Left lung (tissue), 10 donors: ENCODE results near the gene ITGB4. TPM values are rescaled to one million over a fixed set of nuclear protein-coding genes. Genes with fewer than 3 reads are reported as not detected.

Experiments used
- ATAC-seq: fragments of 200-7000 bp; cut with Tn5 transposase; one replicate; pipeline ENCODE4 v1.9.1; 2020; ENCODE audit warnings: moderate library complexity
- DNase-seq, 4 donors: peaks; one replicate each; pipeline ENCODE4 v3.0.0-alpha.2; 2013 to 2020
- H3K27ac ChIP-seq, 2 donors: fragments of 200-600 bp; sonication (generic) in 1 of 2; one replicate each; pipeline versions ENCODE4 v1.5.0 to v1.8.0; 2020 to 2021
- H3K27me3 ChIP-seq, 2 donors: fragments of 200-600 bp; sonication (generic) in 1 of 2; one replicate each; pipeline versions ENCODE4 v1.5.0 to v1.8.0; 2020 to 2021
- H3K36me3 ChIP-seq, 2 donors: fragments of 200-600 bp; sonication (generic) in 1 of 2; one replicate each; pipeline versions ENCODE4 v1.5.0 to v1.8.0; 2020 to 2021
- H3K4me1 ChIP-seq, 2 donors: fragments of 200-600 bp; one replicate each; pipeline ENCODE4 v1.8.0; 2021
- H3K4me3 ChIP-seq, 2 donors: fragments of 200-600 bp; sonication (generic) in 1 of 2; one replicate each; pipeline versions ENCODE4 v1.5.0 to v1.8.0; 2020 to 2021; ENCODE audit warnings: mild to moderate bottlenecking in 1 of 2
- H3K9me3 ChIP-seq, 2 donors: fragments of 200-600 bp; sonication (generic) in 1 of 2; one replicate each; pipeline versions ENCODE4 v1.5.0 to v1.8.0; 2020 to 2021
- intact Hi-C, 2 donors: fragments of 100-400 bp; cut with DNase I; formaldehyde crosslinking; loops; one replicate each; pipeline versions ENCODE4 v1.11.2 to v1.14.2; 2022
- polyA plus RNA-seq, 6 donors: library from polyadenylated mRNA; unstranded; fragments of 120-200 nt; gene quantifications; one replicate each; pipeline ENCODE4 v1.2.1, GENCODE V29; 2013; ENCODE audit not compliant: insufficient read length in 6 of 6
- total RNA-seq, 2 donors: library from RNA; stranded (reverse); fragmentation: NEBNext Ultra II Directional; extraction: Animal tissue kit (Norgen Biotek cat#: 25700); gene quantifications; one replicate each; pipeline ENCODE4 v1.2.1, GENCODE V29; 2021
- TF ChIP-seq, protein P1 (sequence below), 2 donors: fragments of 200-600 bp; sonication (generic) in 1 of 2; IDR thresholded peaks; one replicate each; pipeline versions ENCODE4 v1.5.0 to v1.8.0; 2021; ENCODE audit warnings: antibody characterized with exemption in 2 of 2
- donor health status: DM: no; HTN: yes; CAD: no.
- donor health status: DM: no; HTN: no; CAD: no.

The ITGB4 gene
- total and polyA plus RNA-seq, 8 donors, result 4.6 to 54.8 (median 9.5) TPM

DNA sequence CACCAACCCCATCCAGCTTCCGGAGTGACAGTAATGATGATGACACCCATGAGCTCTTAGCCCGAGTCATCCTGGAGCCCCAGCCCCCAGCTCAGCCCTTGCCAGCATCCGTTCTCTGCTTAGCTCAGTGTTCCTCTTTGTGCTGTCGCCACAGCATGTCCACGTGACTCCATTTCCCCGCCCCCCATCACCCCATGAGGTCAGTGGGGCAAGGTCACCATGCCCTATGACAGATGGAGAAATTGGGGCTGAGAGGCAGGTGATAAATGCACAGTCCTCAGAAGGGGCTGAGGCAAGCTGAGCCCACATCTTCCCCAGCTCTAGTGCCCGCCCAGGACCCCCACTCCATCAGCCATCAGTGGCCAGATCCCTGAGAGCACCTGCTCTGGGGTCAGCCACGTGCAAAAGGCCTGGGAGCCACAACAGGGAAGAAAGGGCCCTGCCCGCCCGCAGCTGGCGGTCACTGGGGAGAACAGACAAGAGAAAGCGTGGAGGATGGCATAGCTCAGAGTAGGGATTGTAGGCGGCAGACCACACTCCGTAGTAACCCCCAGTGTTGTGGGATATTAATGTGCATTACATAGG, 17.1 kb downstream of the ITGB4 start:
- H3K9me3 ChIP-seq, result no peaks in the 10 kb centered on the region
- peaks cover 0 to 11% of the 10 kb centered on the region in 2 donors for H3K36me3 ChIP-seq
- ATAC-seq, result peak; percentile 65
- no peak overlapping the region for H3K4me3 ChIP-seq
- peaks cover 0 to 19% of the 10 kb centered on the region in 2 donors for H3K4me1 ChIP-seq
- TF ChIP-seq, protein P1, sequence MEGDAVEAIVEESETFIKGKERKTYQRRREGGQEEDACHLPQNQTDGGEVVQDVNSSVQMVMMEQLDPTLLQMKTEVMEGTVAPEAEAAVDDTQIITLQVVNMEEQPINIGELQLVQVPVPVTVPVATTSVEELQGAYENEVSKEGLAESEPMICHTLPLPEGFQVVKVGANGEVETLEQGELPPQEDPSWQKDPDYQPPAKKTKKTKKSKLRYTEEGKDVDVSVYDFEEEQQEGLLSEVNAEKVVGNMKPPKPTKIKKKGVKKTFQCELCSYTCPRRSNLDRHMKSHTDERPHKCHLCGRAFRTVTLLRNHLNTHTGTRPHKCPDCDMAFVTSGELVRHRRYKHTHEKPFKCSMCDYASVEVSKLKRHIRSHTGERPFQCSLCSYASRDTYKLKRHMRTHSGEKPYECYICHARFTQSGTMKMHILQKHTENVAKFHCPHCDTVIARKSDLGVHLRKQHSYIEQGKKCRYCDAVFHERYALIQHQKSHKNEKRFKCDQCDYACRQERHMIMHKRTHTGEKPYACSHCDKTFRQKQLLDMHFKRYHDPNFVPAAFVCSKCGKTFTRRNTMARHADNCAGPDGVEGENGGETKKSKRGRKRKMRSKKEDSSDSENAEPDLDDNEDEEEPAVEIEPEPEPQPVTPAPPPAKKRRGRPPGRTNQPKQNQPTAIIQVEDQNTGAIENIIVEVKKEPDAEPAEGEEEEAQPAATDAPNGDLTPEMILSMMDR (IDR thresholded peaks at IDR 0.05), result no peak
- intact Hi-C loops, result no loop called here
- peak in 2 of 4 donors; percentile 83 to 93 for DNase-seq
- H3K27me3 ChIP-seq, result no peaks in the 10 kb centered on the region
- H3K27ac ChIP-seq, result peak overlapping the region in 1 of 2 donors; percentile 60

DNA sequence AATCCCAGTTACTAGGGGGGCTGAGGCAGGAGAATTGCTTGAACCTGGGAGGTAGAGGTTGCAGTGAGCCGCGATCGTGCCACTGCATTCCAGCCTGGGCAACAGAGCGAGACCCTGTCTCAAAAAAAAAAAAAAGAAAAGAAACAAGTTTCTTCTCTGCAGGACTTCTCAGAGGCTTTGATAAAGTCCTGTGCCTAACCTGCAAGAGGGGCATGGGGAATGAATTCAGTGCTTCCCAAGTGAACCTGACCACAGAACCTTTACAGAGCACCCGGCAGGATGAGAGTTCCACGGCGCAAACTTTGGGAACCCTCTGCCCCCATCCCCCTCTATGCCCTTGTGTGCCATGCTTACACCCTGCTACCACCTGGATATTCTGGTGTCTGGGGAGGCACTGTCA, 17.9 kb downstream of the ITGB4 start:
- Histone ChIP-seq H3K27me3 (no peaks in the 10 kb centered on the region), H3K9me3 (no peaks in the 10 kb centered on the region), H3K27ac (no peak overlapping the region), H3K4me1 (peaks cover 0 to 19% of the 10 kb centered on the region in 2 donors), H3K4me3 (no peak overlapping the region), H3K36me3 (peaks cover 0 to 11% of the 10 kb centered on the region in 2 donors)
- TF ChIP-seq, protein P1 (IDR thresholded peaks at IDR 0.05), result no peak
- DNase-seq, result no peak
- ATAC-seq, result no peak
- intact Hi-C loops, result no loop called here

DNA sequence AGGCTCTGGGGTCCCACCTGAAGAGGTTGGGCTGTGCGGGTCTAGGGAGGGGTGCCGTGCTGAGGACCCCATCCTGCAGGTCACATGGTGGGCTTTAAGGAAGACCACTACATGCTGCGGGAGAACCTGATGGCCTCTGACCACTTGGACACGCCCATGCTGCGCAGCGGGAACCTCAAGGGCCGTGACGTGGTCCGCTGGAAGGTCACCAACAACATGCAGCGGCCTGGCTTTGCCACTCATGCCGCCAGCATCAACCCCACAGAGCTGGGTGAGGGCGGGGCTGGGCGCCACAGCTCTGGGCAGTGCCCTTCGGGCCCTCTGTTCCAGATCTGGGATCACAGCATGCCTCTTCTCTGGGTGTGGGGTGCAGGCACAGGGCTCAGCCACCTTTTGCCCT, 18.5 kb downstream of the ITGB4 start:
- DNase-seq (no peak), ATAC-seq (no peak)
- H3K36me3 ChIP-seq, result peaks cover 0 to 11% of the 10 kb centered on the region in 2 donors
- H3K27ac ChIP-seq, result no peak overlapping the region
- intact Hi-C loops, result loop anchor here in 1 of 2 donors (10.0 kb wide), 2 partner anchors 105 to 315 kb away; partner anchors contain the start of gene SMIM5
- H3K4me1 ChIP-seq, result peaks cover 0 to 19% of the 10 kb centered on the region in 2 donors
- H3K27me3 ChIP-seq, result no peaks in the 10 kb centered on the region
- TF ChIP-seq, protein P1 (IDR thresholded peaks at IDR 0.05), result no peak
- no peaks in the 10 kb centered on the region for H3K9me3 ChIP-seq
- no peak overlapping the region for H3K4me3 ChIP-seq

DNA sequence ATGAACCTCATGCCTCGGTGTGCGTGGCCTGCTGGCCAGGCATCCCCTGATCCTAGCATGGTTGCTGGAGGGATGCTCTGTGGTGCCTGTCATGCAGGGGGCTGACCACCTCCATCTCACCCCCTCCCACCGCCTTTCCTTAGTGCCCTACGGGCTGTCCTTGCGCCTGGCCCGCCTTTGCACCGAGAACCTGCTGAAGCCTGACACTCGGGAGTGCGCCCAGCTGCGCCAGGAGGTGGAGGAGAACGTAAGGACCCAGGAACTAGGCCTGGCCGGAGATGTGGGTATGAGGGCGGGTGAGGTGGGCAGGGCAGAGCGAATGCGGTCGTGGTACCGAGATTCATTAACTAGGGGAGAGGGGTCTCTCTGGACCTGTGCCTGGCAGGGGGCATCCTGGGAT, 19.0 kb downstream of the ITGB4 start:
- peaks cover 0 to 11% of the 10 kb centered on the region in 2 donors for H3K36me3 ChIP-seq
- no peak overlapping the region for H3K4me3 ChIP-seq
- intact Hi-C loops, result loop anchor here in 1 of 2 donors (10.0 kb wide), 2 partner anchors 105 to 315 kb away; partner anchors contain the start of gene SMIM5
- TF ChIP-seq, protein P1 (IDR thresholded peaks at IDR 0.05), result no peak
- H3K4me1 ChIP-seq, result peaks cover 0 to 19% of the 10 kb centered on the region in 2 donors
- H3K9me3 ChIP-seq, result no peaks in the 10 kb centered on the region
- no peak for ATAC-seq
- no peak for DNase-seq
- H3K27ac ChIP-seq, result no peak overlapping the region
- no peaks in the 10 kb centered on the region for H3K27me3 ChIP-seq

DNA sequence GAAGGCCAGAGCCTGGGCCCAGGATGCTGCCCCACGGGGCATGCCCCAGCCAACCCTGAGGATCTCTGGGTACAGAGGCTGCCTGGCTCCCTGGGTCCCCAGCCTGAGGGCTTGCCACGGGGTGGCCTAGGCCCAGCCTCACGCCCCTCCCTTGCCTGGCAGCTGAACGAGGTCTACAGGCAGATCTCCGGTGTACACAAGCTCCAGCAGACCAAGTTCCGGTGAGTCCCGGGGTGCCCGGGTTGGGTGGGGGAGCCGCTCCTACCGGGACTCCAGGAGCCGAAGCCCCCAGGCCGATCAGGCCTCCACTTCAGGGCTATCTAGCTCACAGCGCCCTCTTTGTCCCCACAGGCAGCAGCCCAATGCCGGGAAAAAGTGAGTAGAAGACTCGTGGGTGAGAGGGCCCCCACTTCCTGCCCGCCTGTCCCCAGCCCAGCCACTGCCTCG, 19.4 kb downstream of the ITGB4 start:
- Histone ChIP-seq H3K4me3 (no peak overlapping the region), H3K36me3 (peaks cover 0 to 11% of the 10 kb centered on the region in 2 donors), H3K4me1 (peaks cover 0 to 19% of the 10 kb centered on the region in 2 donors)

More for the DNA sequence above, 19.4 kb downstream of the ITGB4 start:
- ATAC-seq, result no peak
- intact Hi-C loops, result loop anchor here in 1 of 2 donors (10.0 kb wide), 2 partner anchors 106 to 316 kb away; partner anchors contain the start of gene SMIM5
- Histone ChIP-seq H3K27me3 (no peaks in the 10 kb centered on the region), H3K9me3 (no peaks in the 10 kb centered on the region), H3K27ac (no peak overlapping the region)
- TF ChIP-seq, protein P1 (IDR thresholded peaks at IDR 0.05), result no peak
- no peak for DNase-seq
